GM10847 (cell line): ENCODE data around the gene PDE9A.

Experiments used
- POLR2A ChIP-seq: IDR thresholded peaks from 2 replicates; pipeline ENCODE4 v1.6.1; 2011; ENCODE audit not compliant: insufficient read length; ENCODE audit errors: extremely low read depth

Gene PDE9A

GRCh38 chr21:42646836-42647235 lies 6.6 kb upstream of the PDE9A start:
- TF ChIP-seq POLR2A: no peak

DNA sequence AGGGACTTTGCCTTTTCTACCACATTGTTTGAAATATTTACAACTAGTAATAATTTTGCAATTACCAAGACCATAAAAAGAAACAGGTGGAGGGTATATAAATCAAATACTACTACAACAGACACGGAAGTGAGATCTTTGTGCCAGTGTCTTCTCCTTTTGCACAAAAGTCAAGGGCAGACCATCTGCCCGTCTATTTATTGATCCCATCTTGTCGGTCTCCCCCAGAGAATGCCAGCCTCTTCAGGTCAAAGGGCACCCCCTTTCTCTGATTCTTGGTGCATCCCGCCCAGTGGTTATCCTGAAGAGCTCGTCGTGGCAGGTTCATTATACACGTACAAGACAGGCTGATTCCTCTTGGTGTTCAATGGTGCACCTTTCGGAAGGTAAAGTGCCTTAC lies 4.8 kb upstream of the PDE9A start:
- TF ChIP-seq POLR2A: no peak

DNA sequence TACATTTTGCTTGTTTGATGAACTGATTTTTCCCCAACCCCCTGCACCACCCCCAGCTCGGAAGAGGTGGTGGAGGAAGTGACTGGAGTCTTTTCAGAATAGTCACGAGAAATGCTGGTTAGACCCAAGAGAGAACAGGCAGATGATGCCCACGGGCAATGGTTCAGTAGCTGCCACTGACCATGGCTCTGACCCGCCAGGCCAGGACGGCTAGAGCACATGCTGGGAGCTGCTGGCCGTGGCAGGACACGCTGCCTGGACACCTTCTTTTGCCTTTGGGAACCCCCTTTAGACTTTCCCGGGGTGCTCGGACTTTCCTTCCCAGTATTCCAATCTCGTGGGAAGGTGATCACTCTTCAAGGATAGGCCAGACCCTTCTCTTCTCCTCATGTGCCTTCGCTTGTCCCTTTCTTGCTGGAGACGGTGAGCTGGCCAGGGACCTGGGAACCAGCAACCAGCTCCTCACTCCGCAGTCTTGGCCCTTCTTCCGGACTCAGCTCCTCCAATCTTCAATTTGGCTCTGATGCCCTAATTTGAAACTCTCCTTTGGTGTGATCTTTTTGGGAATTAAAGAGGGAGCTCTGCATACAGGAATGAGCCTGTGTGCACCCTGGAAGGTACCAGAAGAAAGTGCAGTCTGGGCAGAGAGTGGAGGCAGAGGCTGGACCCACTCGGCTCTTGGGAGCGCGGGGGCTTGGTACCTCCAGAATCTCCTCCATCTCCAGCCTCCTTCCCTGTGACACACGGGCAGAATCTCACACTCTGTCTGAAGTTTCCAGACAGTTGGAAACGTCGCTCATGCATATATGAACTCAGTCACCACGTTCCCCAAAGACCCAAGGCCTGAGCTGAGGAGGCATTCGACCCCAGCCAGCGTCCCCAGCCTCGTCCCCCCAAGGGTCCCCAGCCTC lies 4.0 kb upstream of the PDE9A start:
- TF ChIP-seq POLR2A: no peak

DNA sequence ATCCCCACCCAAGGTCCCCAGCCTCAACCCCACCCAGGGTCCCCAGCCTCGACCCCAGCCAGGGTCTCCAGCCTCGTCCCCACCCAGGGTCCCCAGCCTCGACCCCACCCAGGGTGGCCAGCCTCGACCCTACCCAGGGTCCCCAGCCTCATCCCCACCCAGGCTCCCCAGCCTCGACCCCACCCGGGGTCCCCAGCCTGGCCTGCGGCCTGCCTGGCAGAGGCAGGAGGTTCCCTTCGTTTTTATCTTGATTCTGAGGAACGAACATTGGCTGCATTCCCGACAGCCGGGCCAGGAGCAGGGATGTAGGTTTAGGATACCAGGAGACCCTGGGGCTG lies 3.4 kb upstream of the PDE9A start:
- TF ChIP-seq POLR2A: no peak

- no peak for TF ChIP-seq POLR2A
Measured at GRCh38 chr21:42650441-42651421, 2.7 kb upstream of the PDE9A start.

DNA sequence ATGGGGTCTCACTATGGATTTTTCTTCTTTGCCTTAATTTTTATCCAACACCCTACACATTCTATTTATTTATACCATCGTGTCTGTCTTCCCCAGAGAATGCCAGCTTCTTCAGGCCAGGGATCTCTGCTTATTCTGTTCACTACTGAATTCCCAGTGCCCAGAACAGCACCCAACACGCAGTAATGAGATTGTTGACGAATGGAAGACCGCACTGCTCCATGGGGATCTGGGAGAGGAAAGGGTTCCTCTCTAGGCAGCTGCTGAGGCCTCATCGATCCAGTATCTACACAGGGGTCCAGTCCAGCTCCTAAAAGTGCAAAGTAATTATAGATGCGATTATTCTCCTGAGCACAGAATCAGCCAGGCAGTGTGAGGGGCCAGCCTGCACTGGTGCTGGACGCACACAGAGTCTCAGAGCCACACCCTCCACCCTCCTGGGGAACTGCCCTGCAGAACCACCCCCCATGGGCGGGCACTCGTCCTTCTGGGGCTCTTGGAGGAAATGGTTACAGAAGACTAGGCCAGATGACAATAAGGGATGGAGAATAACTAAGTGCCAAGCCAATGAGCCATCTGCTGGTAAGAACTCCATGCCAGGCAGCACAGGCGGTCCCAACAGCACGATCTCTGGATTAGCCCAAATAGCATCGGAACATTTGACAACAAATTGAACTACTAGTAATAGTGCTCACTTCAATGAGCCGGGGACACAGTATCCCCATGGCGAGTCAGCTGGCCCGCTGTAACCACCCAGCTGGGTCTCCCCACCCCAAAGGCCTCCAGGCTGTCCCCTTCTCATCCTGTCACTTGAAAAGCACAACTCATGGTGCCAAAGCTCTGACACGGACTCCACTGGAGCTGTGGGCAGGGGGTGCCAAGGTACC lies 1.7 kb upstream of the PDE9A start:
- no peak for TF ChIP-seq POLR2A

DNA sequence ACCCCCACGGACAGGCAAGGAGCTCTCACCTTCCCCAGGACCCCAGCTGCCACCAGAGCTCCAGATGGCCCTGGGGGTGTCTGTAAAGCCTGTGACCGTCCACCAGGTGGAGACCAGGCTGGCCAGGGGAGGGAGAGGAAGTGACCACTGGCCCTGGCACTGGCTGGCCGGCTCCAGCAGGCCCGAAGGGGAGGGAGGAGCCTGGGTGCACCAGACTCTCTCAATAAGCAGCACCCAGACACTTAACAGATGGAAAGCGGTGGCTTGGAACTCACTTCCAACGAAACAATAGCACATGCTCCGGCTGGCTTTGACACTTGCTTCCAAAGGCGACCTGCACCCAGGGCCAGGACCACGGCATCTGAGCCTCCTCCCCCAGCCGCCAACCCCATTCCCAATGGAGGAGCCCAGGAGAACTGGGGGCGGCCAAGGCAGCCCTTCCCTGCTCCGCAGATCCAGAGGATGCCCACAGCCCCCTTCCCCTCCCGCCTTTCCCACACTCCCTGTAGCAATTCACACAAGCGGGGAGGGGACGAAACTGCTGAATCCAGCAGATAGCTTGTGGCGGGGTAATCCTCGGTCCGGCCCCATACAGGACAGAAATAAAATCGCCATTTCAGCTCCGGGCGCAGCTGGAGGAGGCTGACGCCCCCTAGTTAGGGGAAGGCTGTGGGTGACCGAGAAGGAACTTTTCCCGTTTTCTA lies 742 bp upstream of the PDE9A start:
- TF ChIP-seq POLR2A: no peak

GRCh38 chr21:42654179-42654912 lies 925 bp downstream of the PDE9A start:
- TF ChIP-seq POLR2A: no peak

DNA sequence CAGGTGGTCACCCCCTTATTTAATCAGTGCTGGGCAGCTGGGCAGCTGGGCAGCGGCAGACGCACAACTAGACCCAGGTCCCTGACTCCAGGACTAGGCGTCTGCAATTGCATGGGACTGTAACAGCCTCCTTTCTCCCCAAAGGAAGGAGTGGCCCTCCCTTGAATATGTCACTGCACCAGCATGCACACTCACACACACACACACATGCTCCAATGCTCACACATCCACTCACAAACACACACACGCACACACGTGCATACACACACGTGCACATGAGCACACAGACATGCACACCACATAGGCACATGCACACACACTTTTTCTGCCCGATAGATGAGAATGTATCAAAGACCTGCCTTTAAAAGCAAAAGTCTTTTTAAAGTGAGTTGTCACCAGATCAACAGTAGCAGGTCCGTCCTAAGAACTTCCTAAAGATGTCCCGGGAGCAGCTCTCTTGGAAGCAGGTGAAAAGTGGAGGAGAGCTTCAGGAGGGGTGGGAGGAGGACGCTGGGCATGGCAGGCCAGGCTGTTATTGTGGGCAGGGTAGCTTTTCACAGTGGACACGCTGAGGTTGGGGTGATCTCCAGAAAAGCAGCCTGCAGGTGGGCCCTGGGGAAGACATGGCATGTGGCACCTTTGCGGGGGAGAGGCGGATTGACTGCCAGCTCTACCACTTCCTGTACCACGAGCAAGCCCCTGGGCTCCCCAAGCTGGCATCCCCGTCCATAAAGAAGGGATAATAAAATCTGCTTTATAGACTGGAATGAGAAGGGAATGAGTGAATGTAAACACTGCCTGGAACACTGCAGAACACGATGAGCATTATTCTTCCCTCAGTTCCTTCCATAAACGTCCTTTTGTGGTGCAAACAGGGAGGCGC lies 1.7 kb downstream of the PDE9A start:
- TF ChIP-seq POLR2A: no peak

GRCh38 chr21:42655796-42656770 lies 2.7 kb downstream of the PDE9A start:
- no peak for TF ChIP-seq POLR2A

GRCh38 chr21:42656872-42657271 lies 3.5 kb downstream of the PDE9A start:
- no peak for TF ChIP-seq POLR2A
